WTC11 (cell line): Measurements from ENCODE around the gene KAT6B. TPM values are rescaled to one million over a fixed set of nuclear protein-coding genes. Genes with fewer than 3 reads are reported as not detected.

Experiments used
- ATAC-seq: fragments of 200-7000 bp; cut with Tn5 transposase; 2 replicates; pipeline ENCODE4 v1.10.0; 2021; ENCODE audit warnings: mild to moderate bottlenecking, moderate library complexity
- CTCF ChIA-PET: fragments of 300-600 bp; sonication (Branson Sonifier 250); formaldehyde crosslinking; loops from one replicate; lab custom pipeline; 2021; ENCODE audit warnings: antibody characterized with exemption; lab: Charles Lee
- POLR2A ChIA-PET: fragments of 350-600 bp; sonication (Branson Sonifier 250); formaldehyde crosslinking; loops from one replicate; lab custom pipeline; 2021; ENCODE audit warnings: antibody characterized with exemption; lab: Charles Lee
- DNase-seq: peaks from one replicate; pipeline ENCODE4 v3.0.0; 2021; ENCODE audit warnings: low spot score
- H3K27ac Mint-ChIP-seq: 2 replicates; pipeline ENCODE4 v1.8.0; 2021; ENCODE audit warnings: mixed read lengths
- H3K27me3 Mint-ChIP-seq: 2 replicates; pipeline ENCODE4 v1.8.0; 2021; ENCODE audit warnings: low read depth, mild to moderate bottlenecking, moderate library complexity, mixed read lengths
- H3K36me3 Mint-ChIP-seq: 2 replicates; pipeline ENCODE4 v1.8.0; 2021; ENCODE audit warnings: mixed read lengths
- H3K4me1 Mint-ChIP-seq: 2 replicates; pipeline ENCODE4 v1.8.0; 2022; ENCODE audit warnings: mixed read lengths
- H3K4me3 Mint-ChIP-seq: 2 replicates; pipeline ENCODE4 v1.8.0; 2021; ENCODE audit warnings: mild to moderate bottlenecking, moderate library complexity, mixed read lengths
- H3K9me3 Mint-ChIP-seq: 2 replicates; pipeline ENCODE4 v1.8.0; 2021; ENCODE audit warnings: mixed read lengths
- ETV6 ChIP-seq: sonication (generic); formaldehyde crosslinking; IDR thresholded peaks from 2 replicates; pipeline ENCODE4 v1.8.1; 2022; ENCODE audit warnings: mild to moderate bottlenecking, missing genetic modification reagents
- FOXK1 ChIP-seq: sonication (generic); formaldehyde crosslinking; IDR thresholded peaks from 2 replicates; pipeline ENCODE4 v1.8.0; 2022; ENCODE audit warnings: mild to moderate bottlenecking, moderate library complexity, missing genetic modification reagents
- HMGA2 ChIP-seq: fragments of 250-450 bp; sonication (Bioruptor Pico); IDR thresholded peaks from 2 replicates; pipeline ENCODE4 v1.4.0; 2021; ENCODE audit warnings: mild to moderate bottlenecking, moderate library complexity
- MYBL2 ChIP-seq: sonication (generic); formaldehyde crosslinking; IDR thresholded peaks from 2 replicates; pipeline ENCODE4 v1.8.1; 2023; ENCODE audit warnings: mild to moderate bottlenecking, moderate library complexity, missing genetic modification reagents
- NFYB ChIP-seq: sonication (generic); formaldehyde crosslinking; conservative IDR thresholded peaks from 2 replicates; pipeline ENCODE4 v1.8.0; 2022; ENCODE audit warnings: low read depth, missing genetic modification reagents
- RORB ChIP-seq: fragments of 250-450 bp; sonication (Bioruptor Pico); IDR thresholded peaks from 2 replicates; pipeline ENCODE4 v1.9.0; 2021; ENCODE audit warnings: mild to moderate bottlenecking
- ZNF396 ChIP-seq: fragments of 250-450 bp; sonication (Bioruptor Pico); IDR thresholded peaks from 2 replicates; pipeline ENCODE4 v1.8.0; 2021; ENCODE audit warnings: mild to moderate bottlenecking, moderate library complexity, borderline replicate concordance
- total RNA-seq: library from RNA; stranded (reverse); gene quantifications from 3 replicates; pipeline ENCODE4 v1.2.3, GENCODE V29; 2021
- TF ChIP-seq, protein P1 (sequence below): fragments of 250-450 bp; sonication (Bioruptor Pico); IDR thresholded peaks from 2 replicates; pipeline ENCODE4 v1.9.0; 2021; ENCODE audit warnings: mild to moderate bottlenecking
- TF ChIP-seq, protein P2 (sequence below): sonication (generic); formaldehyde crosslinking; IDR thresholded peaks from 2 replicates; pipeline ENCODE4 v1.8.0; 2023; ENCODE audit warnings: mild to moderate bottlenecking, missing genetic modification reagents
- TF ChIP-seq, protein P3 (sequence below): sonication (generic); formaldehyde crosslinking; IDR thresholded peaks from 2 replicates; pipeline ENCODE4 v1.8.1; 2022; ENCODE audit warnings: mild to moderate bottlenecking, moderate library complexity, missing genetic modification reagents
- TF ChIP-seq, protein P4 (sequence below): sonication (generic); formaldehyde crosslinking; IDR thresholded peaks from 2 replicates; pipeline ENCODE4 v1.8.0; 2022; ENCODE audit warnings: missing genetic modification reagents
- TF ChIP-seq, protein P5 (sequence below): fragments of 250-450 bp; sonication (Bioruptor Pico); IDR thresholded peaks from 2 replicates; pipeline ENCODE4 v2.1.2; 2022; ENCODE audit warnings: mild to moderate bottlenecking, moderate library complexity
- TF ChIP-seq, protein P6 (sequence below): fragments of 250-450 bp; sonication (Bioruptor Pico); IDR thresholded peaks from 2 replicates; pipeline ENCODE4 v1.8.0; 2021; ENCODE audit warnings: mild to moderate bottlenecking
- TF ChIP-seq, protein P7 (sequence below): sonication (generic); formaldehyde crosslinking; IDR thresholded peaks from 2 replicates; pipeline ENCODE4 v1.8.1; 2022; ENCODE audit warnings: mild to moderate bottlenecking, missing genetic modification reagents, moderate library complexity, borderline replicate concordance
- TF ChIP-seq, protein P8 (sequence below): fragments of 200-600 bp; IDR thresholded peaks from 2 replicates; pipeline ENCODE4 v1.8.0; 2022; ENCODE audit warnings: antibody characterized with exemption
- TF ChIP-seq, protein P9 (sequence below): sonication (generic); formaldehyde crosslinking; IDR thresholded peaks from 2 replicates; pipeline ENCODE4 v1.8.0; 2023; ENCODE audit warnings: missing genetic modification reagents, mild to moderate bottlenecking, borderline replicate concordance

The KAT6B gene
- total RNA-seq, 1 experiment from 2014 or later: 18.5 TPM

DNA sequence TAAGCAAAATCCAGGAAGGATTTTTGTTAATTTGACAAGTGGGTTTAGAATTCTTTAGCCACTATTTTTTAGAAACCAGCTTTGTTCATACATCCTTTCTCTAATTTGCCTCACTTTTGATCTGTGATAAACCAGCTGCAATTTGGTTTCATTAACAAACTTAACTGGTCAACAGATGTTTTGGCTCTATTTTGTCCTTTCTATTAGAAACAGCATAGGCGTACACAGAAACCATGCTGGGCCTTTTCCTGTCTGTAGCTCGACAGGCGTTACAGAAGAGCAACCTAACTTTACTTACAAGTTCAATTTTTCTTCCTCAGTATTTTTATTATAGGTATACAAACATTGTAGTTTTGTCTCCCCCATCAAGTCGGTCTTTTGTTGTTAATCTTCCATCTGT is 28.2 kb downstream of the KAT6B start (continued):
- TF ChIP-seq, protein P1, sequence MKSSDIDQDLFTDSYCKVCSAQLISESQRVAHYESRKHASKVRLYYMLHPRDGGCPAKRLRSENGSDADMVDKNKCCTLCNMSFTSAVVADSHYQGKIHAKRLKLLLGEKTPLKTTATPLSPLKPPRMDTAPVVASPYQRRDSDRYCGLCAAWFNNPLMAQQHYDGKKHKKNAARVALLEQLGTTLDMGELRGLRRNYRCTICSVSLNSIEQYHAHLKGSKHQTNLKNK: no peak
- TF ChIP-seq ZNF396: no peak
- TF ChIP-seq, protein P2, sequence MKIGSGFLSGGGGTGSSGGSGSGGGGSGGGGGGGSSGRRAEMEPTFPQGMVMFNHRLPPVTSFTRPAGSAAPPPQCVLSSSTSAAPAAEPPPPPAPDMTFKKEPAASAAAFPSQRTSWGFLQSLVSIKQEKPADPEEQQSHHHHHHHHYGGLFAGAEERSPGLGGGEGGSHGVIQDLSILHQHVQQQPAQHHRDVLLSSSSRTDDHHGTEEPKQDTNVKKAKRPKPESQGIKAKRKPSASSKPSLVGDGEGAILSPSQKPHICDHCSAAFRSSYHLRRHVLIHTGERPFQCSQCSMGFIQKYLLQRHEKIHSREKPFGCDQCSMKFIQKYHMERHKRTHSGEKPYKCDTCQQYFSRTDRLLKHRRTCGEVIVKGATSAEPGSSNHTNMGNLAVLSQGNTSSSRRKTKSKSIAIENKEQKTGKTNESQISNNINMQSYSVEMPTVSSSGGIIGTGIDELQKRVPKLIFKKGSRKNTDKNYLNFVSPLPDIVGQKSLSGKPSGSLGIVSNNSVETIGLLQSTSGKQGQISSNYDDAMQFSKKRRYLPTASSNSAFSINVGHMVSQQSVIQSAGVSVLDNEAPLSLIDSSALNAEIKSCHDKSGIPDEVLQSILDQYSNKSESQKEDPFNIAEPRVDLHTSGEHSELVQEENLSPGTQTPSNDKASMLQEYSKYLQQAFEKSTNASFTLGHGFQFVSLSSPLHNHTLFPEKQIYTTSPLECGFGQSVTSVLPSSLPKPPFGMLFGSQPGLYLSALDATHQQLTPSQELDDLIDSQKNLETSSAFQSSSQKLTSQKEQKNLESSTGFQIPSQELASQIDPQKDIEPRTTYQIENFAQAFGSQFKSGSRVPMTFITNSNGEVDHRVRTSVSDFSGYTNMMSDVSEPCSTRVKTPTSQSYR: no peak
- TF ChIP-seq FOXK1 (CRISPR knock-in tag): no peak
- TF ChIP-seq, protein P3, sequence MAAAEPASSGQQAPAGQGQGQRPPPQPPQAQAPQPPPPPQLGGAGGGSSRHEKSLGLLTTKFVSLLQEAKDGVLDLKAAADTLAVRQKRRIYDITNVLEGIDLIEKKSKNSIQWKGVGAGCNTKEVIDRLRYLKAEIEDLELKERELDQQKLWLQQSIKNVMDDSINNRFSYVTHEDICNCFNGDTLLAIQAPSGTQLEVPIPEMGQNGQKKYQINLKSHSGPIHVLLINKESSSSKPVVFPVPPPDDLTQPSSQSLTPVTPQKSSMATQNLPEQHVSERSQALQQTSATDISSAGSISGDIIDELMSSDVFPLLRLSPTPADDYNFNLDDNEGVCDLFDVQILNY: no peak
- TF ChIP-seq, protein P4, sequence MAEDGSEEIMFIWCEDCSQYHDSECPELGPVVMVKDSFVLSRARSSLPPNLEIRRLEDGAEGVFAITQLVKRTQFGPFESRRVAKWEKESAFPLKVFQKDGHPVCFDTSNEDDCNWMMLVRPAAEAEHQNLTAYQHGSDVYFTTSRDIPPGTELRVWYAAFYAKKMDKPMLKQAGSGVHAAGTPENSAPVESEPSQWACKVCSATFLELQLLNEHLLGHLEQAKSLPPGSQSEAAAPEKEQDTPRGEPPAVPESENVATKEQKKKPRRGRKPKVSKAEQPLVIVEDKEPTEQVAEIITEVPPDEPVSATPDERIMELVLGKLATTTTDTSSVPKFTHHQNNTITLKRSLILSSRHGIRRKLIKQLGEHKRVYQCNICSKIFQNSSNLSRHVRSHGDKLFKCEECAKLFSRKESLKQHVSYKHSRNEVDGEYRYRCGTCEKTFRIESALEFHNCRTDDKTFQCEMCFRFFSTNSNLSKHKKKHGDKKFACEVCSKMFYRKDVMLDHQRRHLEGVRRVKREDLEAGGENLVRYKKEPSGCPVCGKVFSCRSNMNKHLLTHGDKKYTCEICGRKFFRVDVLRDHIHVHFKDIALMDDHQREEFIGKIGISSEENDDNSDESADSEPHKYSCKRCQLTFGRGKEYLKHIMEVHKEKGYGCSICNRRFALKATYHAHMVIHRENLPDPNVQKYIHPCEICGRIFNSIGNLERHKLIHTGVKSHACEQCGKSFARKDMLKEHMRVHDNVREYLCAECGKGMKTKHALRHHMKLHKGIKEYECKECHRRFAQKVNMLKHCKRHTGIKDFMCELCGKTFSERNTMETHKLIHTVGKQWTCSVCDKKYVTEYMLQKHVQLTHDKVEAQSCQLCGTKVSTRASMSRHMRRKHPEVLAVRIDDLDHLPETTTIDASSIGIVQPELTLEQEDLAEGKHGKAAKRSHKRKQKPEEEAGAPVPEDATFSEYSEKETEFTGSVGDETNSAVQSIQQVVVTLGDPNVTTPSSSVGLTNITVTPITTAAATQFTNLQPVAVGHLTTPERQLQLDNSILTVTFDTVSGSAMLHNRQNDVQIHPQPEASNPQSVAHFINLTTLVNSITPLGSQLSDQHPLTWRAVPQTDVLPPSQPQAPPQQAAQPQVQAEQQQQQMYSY (CRISPR knock-in tag): no peak
- TF ChIP-seq, protein P5, sequence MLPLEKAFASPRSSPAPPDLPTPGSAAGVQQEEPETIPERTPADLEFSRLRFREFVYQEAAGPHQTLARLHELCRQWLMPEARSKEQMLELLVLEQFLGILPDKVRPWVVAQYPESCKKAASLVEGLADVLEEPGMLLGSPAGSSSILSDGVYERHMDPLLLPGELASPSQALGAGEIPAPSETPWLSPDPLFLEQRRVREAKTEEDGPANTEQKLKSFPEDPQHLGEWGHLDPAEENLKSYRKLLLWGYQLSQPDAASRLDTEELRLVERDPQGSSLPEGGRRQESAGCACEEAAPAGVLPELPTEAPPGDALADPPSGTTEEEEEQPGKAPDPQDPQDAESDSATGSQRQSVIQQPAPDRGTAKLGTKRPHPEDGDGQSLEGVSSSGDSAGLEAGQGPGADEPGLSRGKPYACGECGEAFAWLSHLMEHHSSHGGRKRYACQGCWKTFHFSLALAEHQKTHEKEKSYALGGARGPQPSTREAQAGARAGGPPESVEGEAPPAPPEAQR (CRISPR knock-in tag): no peak
- no peak for TF ChIP-seq RORB (CRISPR knock-in tag)
- TF ChIP-seq ETV6: no peak

DNA sequence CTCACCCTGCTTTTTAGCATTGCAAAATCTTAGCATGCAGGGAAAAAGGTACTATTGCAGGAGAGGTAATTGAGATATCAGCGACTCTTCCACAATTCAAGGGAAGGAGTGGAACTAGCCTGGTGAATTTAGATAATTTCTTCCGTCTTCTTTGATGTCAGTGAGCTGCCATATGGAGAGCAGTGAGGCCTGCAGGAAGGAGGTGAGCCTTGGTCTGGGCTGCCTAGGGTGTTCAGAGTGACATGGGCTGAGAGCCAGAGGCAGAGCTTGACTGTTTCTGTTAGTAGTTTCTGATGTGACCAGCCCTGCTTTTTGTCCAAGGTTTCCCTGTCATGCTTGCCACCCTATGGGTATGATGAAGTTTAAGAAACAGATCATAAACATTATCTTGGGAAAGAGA is 28.6 kb downstream of the KAT6B start:
- ATAC-seq: peak; percentile 75
- no peak overlapping the region for H3K4me3 Mint-ChIP-seq
- TF ChIP-seq, protein P6, sequence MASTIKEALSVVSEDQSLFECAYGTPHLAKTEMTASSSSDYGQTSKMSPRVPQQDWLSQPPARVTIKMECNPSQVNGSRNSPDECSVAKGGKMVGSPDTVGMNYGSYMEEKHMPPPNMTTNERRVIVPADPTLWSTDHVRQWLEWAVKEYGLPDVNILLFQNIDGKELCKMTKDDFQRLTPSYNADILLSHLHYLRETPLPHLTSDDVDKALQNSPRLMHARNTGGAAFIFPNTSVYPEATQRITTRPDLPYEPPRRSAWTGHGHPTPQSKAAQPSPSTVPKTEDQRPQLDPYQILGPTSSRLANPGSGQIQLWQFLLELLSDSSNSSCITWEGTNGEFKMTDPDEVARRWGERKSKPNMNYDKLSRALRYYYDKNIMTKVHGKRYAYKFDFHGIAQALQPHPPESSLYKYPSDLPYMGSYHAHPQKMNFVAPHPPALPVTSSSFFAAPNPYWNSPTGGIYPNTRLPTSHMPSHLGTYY: no peak
- TF ChIP-seq NFYB (CRISPR knock-in tag) (no peak), HMGA2 (CRISPR knock-in tag) (no peak), MYBL2 (CRISPR knock-in tag) (no peak)
- TF ChIP-seq, protein P3: no peak
- TF ChIP-seq, protein P7, sequence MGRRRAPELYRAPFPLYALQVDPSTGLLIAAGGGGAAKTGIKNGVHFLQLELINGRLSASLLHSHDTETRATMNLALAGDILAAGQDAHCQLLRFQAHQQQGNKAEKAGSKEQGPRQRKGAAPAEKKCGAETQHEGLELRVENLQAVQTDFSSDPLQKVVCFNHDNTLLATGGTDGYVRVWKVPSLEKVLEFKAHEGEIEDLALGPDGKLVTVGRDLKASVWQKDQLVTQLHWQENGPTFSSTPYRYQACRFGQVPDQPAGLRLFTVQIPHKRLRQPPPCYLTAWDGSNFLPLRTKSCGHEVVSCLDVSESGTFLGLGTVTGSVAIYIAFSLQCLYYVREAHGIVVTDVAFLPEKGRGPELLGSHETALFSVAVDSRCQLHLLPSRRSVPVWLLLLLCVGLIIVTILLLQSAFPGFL (CRISPR knock-in tag): no peak
- TF ChIP-seq, protein P8, sequence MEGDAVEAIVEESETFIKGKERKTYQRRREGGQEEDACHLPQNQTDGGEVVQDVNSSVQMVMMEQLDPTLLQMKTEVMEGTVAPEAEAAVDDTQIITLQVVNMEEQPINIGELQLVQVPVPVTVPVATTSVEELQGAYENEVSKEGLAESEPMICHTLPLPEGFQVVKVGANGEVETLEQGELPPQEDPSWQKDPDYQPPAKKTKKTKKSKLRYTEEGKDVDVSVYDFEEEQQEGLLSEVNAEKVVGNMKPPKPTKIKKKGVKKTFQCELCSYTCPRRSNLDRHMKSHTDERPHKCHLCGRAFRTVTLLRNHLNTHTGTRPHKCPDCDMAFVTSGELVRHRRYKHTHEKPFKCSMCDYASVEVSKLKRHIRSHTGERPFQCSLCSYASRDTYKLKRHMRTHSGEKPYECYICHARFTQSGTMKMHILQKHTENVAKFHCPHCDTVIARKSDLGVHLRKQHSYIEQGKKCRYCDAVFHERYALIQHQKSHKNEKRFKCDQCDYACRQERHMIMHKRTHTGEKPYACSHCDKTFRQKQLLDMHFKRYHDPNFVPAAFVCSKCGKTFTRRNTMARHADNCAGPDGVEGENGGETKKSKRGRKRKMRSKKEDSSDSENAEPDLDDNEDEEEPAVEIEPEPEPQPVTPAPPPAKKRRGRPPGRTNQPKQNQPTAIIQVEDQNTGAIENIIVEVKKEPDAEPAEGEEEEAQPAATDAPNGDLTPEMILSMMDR: no peak
- TF ChIP-seq, protein P9, sequence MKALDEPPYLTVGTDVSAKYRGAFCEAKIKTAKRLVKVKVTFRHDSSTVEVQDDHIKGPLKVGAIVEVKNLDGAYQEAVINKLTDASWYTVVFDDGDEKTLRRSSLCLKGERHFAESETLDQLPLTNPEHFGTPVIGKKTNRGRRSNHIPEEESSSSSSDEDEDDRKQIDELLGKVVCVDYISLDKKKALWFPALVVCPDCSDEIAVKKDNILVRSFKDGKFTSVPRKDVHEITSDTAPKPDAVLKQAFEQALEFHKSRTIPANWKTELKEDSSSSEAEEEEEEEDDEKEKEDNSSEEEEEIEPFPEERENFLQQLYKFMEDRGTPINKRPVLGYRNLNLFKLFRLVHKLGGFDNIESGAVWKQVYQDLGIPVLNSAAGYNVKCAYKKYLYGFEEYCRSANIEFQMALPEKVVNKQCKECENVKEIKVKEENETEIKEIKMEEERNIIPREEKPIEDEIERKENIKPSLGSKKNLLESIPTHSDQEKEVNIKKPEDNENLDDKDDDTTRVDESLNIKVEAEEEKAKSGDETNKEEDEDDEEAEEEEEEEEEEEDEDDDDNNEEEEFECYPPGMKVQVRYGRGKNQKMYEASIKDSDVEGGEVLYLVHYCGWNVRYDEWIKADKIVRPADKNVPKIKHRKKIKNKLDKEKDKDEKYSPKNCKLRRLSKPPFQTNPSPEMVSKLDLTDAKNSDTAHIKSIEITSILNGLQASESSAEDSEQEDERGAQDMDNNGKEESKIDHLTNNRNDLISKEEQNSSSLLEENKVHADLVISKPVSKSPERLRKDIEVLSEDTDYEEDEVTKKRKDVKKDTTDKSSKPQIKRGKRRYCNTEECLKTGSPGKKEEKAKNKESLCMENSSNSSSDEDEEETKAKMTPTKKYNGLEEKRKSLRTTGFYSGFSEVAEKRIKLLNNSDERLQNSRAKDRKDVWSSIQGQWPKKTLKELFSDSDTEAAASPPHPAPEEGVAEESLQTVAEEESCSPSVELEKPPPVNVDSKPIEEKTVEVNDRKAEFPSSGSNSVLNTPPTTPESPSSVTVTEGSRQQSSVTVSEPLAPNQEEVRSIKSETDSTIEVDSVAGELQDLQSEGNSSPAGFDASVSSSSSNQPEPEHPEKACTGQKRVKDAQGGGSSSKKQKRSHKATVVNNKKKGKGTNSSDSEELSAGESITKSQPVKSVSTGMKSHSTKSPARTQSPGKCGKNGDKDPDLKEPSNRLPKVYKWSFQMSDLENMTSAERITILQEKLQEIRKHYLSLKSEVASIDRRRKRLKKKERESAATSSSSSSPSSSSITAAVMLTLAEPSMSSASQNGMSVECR (CRISPR knock-in tag): no peak

More for the DNA sequence above, 28.6 kb downstream of the KAT6B start:
- POLR2A ChIA-PET: no interaction called here
- CTCF ChIA-PET: no interaction called here
- H3K27me3 Mint-ChIP-seq: no peaks in the 10 kb centered on the region
- peaks cover 13% of the 10 kb centered on the region for H3K9me3 Mint-ChIP-seq
- DNase-seq: no peak
- H3K36me3 Mint-ChIP-seq: peaks cover 8% of the 10 kb centered on the region; the same call in 1 of the 2 replicates
- peak overlapping the region; percentile 82 for H3K27ac Mint-ChIP-seq
- H3K4me1 Mint-ChIP-seq: peaks cover 26% of the 10 kb centered on the region
